OCI-LY1 (cell line): ENCODE results near the gene BBOF1.

Experiments used
- H2AFZ ChIP-seq: fragments of 200-600 bp; sonication (generic), shearing (Covaris generic); 2 replicates; pipeline ENCODE4 v1.6.0; 2014; ENCODE audit warnings: antibody characterized with exemption, mild to moderate bottlenecking, low read length
- H3F3A ChIP-seq: fragments of 200-600 bp; sonication (generic), shearing (Covaris generic); 2 replicates; pipeline ENCODE4 v1.6.0; 2014; ENCODE audit warnings: mild to moderate bottlenecking, antibody characterized with exemption, low read length, moderate library complexity; ENCODE audit not compliant: insufficient read depth
- H3K27ac ChIP-seq: fragments of 200-600 bp; sonication (generic); 2 replicates; pipeline ENCODE4 v1.5.1; 2014; ENCODE audit warnings: low read length, mixed run types, mild to moderate bottlenecking, low read depth; ENCODE audit not compliant: poor library complexity, severe bottlenecking
- H3K27me3 ChIP-seq: fragments of 200-600 bp; sonication (generic); 2 replicates; pipeline ENCODE4 v1.6.0; 2014; ENCODE audit warnings: antibody characterized with exemption, mild to moderate bottlenecking, low read length, moderate library complexity; ENCODE audit not compliant: insufficient read depth
- H3K36me3 ChIP-seq: fragments of 200-600 bp; sonication (generic); 2 replicates; pipeline ENCODE4 v1.6.1; 2014; ENCODE audit warnings: mild to moderate bottlenecking, antibody characterized with exemption, low read length, moderate library complexity, mixed read lengths; ENCODE audit not compliant: insufficient read depth
- H3K4me1 ChIP-seq: fragments of 200-600 bp; sonication (generic); 2 replicates; pipeline ENCODE4 v1.5.1; 2014; ENCODE audit warnings: mild to moderate bottlenecking, low read length, moderate library complexity; ENCODE audit not compliant: insufficient read depth, severe bottlenecking
- H3K4me2 ChIP-seq: fragments of 200-600 bp; sonication (generic), shearing (Covaris generic); 2 replicates; pipeline ENCODE4 v1.6.1; 2014; ENCODE audit warnings: low read length
- H3K4me3 ChIP-seq: fragments of 200-600 bp; sonication (generic); 2 replicates; pipeline ENCODE4 v1.5.1; 2014; ENCODE audit warnings: low read length, low read depth, mild to moderate bottlenecking, mixed read lengths; ENCODE audit not compliant: poor library complexity, severe bottlenecking
- H3K79me2 ChIP-seq: fragments of 200-600 bp; shearing (Covaris generic); 2 replicates; pipeline ENCODE4 v1.6.1; 2016; ENCODE audit warnings: mixed run types, low read length, mixed read lengths; ENCODE audit not compliant: insufficient read depth
- H3K9ac ChIP-seq: fragments of 200-600 bp; sonication (generic), shearing (Covaris generic); 2 replicates; pipeline ENCODE4 v1.6.1; 2014; ENCODE audit warnings: mild to moderate bottlenecking, low read length, mixed read lengths
- H3K9me2 ChIP-seq: fragments of 200-600 bp; sonication (generic), shearing (Covaris generic); 2 replicates; pipeline ENCODE4 v1.6.1; 2014; ENCODE audit warnings: low read depth, mild to moderate bottlenecking, low read length, mixed read lengths
- H3K9me3 ChIP-seq: fragments of 200-600 bp; shearing (Covaris generic); 2 replicates; pipeline ENCODE4 v1.6.1; 2014; ENCODE audit warnings: low read length, mixed read lengths
- H4K20me1 ChIP-seq: fragments of 200-600 bp; sonication (generic), shearing (Covaris generic); 2 replicates; pipeline ENCODE4 v1.6.0; 2016; ENCODE audit warnings: mild to moderate bottlenecking, low read length; ENCODE audit not compliant: insufficient read depth
- CTCF ChIP-seq: fragments of 200-600 bp; sonication (generic), shearing (Covaris generic); IDR thresholded peaks from 2 replicates; pipeline ENCODE4 v1.5.1; 2017; ENCODE audit warnings: mild to moderate bottlenecking, antibody characterized with exemption, low read length, moderate library complexity, mixed read lengths
- EZH2 ChIP-seq: fragments of 200-600 bp; sonication (generic), shearing (Covaris generic); IDR thresholded peaks from 2 replicates; pipeline ENCODE4 v1.8.0; 2017; ENCODE audit warnings: borderline replicate concordance, mixed run types, mild to moderate bottlenecking, antibody characterized with exemption, low read length, moderate library complexity, mixed read lengths

BBOF1 gene

DNA sequence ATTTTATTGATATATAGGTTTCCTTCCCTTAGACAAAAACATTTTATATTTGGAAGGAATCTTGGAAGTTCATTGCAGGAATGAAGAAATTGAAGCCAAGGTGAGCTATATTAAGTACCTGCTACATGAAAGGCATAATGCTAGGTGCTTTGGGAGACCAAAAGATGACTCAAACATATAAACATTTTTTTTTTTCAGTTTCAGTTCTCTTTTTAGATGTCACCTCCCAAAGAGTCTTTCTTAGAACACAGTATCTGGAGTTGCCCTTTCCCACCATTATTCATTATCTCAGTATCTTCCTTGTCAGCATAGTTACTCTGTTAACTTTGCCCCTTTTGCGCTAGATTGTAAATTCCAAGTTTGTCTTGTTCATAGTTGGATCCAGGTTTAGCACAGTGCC is 66.7 kb downstream of the BBOF1 start:
- Histone ChIP-seq H3K27me3 (no peaks in the 10 kb centered on the region), H3K9me2 (no peaks in the 10 kb centered on the region), H3K4me2 (peak overlapping the region; percentile 95), H3K9me3 (no peaks in the 10 kb centered on the region), H3K4me1 (peaks cover 24% of the 10 kb centered on the region), H4K20me1 (no peaks in the 10 kb centered on the region), H3F3A (no peaks in the 10 kb centered on the region), H3K36me3 (peaks cover under 1% of the 10 kb centered on the region; the same call in 1 of the 2 replicates), H3K27ac (no peak overlapping the region), H3K79me2 (peaks cover 23% of the 10 kb centered on the region; the same call in 1 of the 2 replicates), H2AFZ (no peak overlapping the region), H3K9ac (peak overlapping the region; percentile 85), H3K4me3 (peak overlapping the region; percentile 86)
- TF ChIP-seq CTCF = no peak
- no peak for TF ChIP-seq EZH2

- H3K27ac ChIP-seq = no peak overlapping the region
- H2AFZ ChIP-seq = no peak overlapping the region
- no peak overlapping the region for H3K9ac ChIP-seq
- H3F3A ChIP-seq = no peaks in the 10 kb centered on the region
- peaks cover 12% of the 10 kb centered on the region for H3K4me1 ChIP-seq
- no peaks in the 10 kb centered on the region for H3K27me3 ChIP-seq
- no peaks in the 10 kb centered on the region for H4K20me1 ChIP-seq
- no peak overlapping the region for H3K4me3 ChIP-seq
- no peaks in the 10 kb centered on the region for H3K9me2 ChIP-seq
- H3K36me3 ChIP-seq = peaks cover 5% of the 10 kb centered on the region; the same call in 1 of the 2 replicates
- H3K9me3 ChIP-seq = no peaks in the 10 kb centered on the region
- peaks cover 23% of the 10 kb centered on the region; the same call in 1 of the 2 replicates for H3K79me2 ChIP-seq
- H3K4me2 ChIP-seq = no peak overlapping the region
- no peak for TF ChIP-seq CTCF
Observed at GRCh38 chr14:74089251-74090020, 70.3 kb downstream of the BBOF1 start.

GRCh38 chr14:74105381-74105780 is 86.2 kb downstream of the BBOF1 start:
- Histone ChIP-seq H3K4me1 (no peaks in the 10 kb centered on the region), H3K36me3 (peaks cover 20% of the 10 kb centered on the region; the same call in 1 of the 2 replicates), H2AFZ (no peak overlapping the region), H4K20me1 (no peaks in the 10 kb centered on the region), H3K4me3 (no peak overlapping the region), H3K79me2 (no peaks in the 10 kb centered on the region), H3K27me3 (no peaks in the 10 kb centered on the region), H3K27ac (no peak overlapping the region), H3K4me2 (no peak overlapping the region), H3K9me2 (no peaks in the 10 kb centered on the region), H3K9me3 (no peaks in the 10 kb centered on the region), H3F3A (no peaks in the 10 kb centered on the region), H3K9ac (no peak overlapping the region)
- TF ChIP-seq CTCF (no peak), EZH2 (no peak)
